NCI-H2227 treated with DMSO at 0.1 percent for 48 hours (cell line): ENCODE results near the gene NAV2.

Source experiments
- DNase-seq: peaks from one replicate; lab custom pipeline; 2025; lab: John Stamatoyannopoulos, UW

Gene NAV2

GRCh38 chr11:19746086-19746485 lies 33.4 kb downstream of the NAV2 start:
- DNase-seq, result no peak

GRCh38 chr11:19747634-19748033 lies 35.0 kb downstream of the NAV2 start:
- DNase-seq, result no peak

- no peak for DNase-seq
These were observed 38.4 kb downstream of the NAV2 start for GRCh38 chr11:19751055-19751454.

GRCh38 chr11:19753451-19754106 lies 40.9 kb downstream of the NAV2 start:
- no peak for DNase-seq

- no peak for DNase-seq
These were observed 44.2 kb downstream of the NAV2 start for GRCh38 chr11:19756675-19757475.

GRCh38 chr11:19759389-19759788 lies 46.8 kb downstream of the NAV2 start:
- DNase-seq, result no peak

DNA sequence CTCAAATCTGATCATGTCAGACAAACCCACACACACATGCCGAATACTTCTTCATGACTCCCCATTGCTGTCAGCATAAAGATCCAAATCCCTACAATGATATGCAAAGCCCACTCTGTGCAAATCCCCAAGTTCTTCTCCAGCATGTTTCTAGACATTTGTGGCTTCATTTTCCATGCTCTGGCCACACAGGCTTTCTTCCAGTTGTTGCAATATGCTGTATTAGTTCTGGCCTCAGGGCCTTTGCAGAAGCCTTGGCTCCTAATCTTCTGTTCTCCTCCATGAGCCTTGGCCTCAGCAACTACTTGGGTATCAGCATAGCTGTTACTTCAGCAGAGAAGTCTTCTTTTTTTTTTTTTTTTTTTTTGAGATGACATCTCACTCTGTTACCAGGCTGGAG lies 49.6 kb downstream of the NAV2 start:
- DNase-seq, result no peak

GRCh38 chr11:19763330-19763729 lies 50.7 kb downstream of the NAV2 start:
- no peak for DNase-seq

DNA sequence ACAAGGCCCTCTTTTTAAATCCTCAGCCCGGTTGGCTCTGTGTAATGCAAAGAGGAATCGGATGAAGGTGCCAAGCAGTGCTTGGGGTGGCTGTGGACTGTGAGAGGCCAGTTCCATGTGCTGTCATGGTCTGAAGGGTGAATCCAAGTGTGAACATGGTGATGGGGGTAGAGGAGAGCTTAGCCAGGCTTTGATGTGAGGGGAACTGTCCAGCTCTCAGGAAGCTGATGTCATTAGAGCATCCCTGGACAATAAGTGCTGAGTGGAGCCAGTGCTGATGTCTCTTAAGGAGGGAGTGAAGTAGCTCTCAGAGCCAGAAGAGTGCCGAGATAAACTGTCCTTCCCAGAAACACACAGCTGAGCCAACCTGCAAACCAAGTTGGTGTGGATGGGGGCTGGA lies 53.6 kb downstream of the NAV2 start:
- no peak for DNase-seq

- DNase-seq, result no peak
These were observed 54.2 kb downstream of the NAV2 start for GRCh38 chr11:19766810-19767209.

DNA sequence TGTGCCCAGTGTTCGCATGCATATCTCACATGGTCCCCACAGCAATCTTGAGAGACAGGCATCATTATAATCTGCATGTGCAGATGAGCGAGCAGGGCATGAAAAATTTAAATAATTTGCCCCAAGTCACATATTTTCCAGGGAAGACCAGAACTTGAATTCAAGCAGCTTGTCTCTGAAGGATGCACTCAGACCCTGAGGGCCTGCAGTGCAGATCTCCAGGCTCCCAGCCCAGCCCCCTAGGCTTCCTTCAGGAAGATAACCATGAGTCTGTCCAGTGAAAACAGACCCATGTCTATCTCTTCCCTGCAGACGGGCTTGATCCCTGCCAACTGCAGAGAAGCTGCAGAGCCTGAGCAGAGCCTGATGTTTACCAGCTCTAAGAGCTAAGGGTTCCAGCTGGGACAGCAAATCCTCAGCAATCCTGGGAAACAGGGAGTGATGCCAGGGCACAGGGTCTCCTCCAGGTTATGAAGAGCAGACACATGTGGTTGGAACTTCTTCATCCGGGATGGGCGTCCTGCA lies 55.1 kb downstream of the NAV2 start:
- DNase-seq, result no peak

GRCh38 chr11:19768197-19768596 lies 55.6 kb downstream of the NAV2 start:
- DNase-seq, result no peak

DNA sequence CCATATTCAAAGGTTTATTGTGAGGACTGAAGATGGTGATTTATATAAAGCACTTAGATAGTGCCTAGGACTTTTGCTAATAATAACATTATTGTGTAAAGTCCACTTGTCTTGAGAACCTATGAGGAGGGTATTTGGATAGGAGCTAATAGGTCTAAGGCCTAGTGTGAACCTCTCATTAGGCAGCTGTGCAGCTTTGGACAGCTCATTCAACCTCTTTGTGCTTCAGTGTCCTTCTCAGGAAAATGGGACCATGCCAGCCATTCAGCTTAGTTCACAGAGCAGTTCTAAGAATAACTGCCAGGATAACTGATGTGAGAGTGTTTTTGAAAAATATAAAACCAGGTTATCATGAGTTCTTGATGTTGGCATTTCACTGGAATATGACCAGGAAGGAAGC lies 56.2 kb downstream of the NAV2 start:
- DNase-seq, result no peak

- no peak for DNase-seq
These were observed 57.2 kb downstream of the NAV2 start for GRCh38 chr11:19769820-19770219.

- no peak for DNase-seq
These were observed 57.6 kb downstream of the NAV2 start for GRCh38 chr11:19770277-19770676.

DNA sequence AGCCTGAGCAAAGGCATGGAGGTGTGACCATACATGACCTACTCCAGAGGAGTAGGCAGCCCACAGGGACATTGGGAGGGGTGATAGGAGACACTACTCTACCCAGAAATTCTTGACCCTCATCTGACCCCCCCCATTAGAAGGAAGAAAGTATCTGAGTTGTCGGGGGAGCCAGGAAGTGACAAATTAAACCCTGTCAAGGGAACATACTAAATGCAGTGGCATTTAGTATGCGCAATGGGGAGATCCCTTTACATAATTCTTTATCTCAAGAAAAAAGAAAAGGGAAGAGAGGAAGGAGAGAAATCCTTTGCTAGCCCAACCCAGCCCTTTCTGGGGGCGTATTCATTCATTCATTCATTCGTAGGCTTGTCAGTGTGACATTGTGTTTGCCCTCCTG lies 58.8 kb downstream of the NAV2 start:
- no peak for DNase-seq

GRCh38 chr11:19772480-19772879 lies 59.8 kb downstream of the NAV2 start:
- no peak for DNase-seq

GRCh38 chr11:19774329-19774728 lies 61.7 kb downstream of the NAV2 start:
- no peak for DNase-seq

DNA sequence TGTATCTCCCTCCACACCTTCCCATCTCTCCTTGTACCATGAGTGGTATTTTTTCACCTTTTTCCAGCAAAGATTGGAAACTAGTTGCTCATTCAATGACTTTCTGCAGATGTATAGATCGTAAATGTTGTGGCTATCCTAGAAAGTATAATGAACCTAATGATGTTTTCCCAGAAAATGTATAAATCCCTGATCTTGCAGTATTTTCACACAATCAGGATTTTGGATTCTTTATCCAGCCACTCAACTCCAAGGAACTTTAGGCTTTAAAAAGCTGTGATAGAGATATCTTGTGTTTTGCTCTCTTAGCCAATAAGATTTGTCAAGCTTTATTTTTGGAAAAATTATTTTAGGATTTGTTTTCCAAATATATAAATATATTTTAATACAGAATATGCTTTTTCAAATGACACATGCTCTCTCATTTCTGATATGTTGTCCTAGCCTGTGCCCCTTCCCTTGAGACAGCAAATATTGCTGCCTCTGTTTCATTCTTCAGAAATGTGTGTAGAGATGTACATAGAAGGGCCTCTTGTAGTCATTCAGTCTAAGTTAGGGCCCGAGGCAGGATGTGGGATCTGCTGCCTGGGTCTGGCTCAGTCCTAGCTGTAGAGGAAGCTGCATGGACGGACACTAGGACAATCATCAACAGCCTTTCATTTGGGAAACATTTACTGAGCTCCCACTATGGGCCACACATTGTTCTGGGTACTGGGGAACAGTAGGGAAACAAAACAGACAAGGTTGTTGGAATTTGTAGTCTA lies 62.4 kb downstream of the NAV2 start:
- no peak for DNase-seq

DNA sequence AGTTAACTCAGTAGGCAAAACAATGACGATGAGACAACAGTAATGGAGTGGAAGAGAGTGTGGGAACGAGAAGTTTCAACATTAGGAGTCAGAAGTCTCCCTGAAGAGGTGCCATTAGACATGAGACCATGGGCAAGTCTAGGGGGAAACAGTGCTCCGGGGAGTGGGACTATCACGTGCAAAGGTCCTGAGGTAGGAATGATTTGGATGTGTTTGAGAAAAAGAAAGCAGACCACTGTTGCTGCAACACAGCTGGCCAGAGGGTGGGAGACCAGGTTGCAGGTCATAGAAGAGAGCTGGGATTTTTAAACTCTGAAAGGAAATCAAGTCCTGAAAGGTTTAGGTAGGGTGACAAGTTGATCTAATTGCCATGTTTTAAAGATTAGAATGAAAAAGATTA lies 63.0 kb downstream of the NAV2 start:
- no peak for DNase-seq

GRCh38 chr11:19777039-19777376 lies 64.4 kb downstream of the NAV2 start:
- DNase-seq, result no peak

- no peak for DNase-seq
These were observed 64.9 kb downstream of the NAV2 start for GRCh38 chr11:19777377-19778102.
